ENCODE measurements around the gene PHGDH.
"Not testable (repeated sequence)": the region's sequence is repeated elsewhere in the genome, so short reads cannot be mapped to it uniquely, and the experiment has no call there.

The PHGDH gene

GRCh38 chr1:119762409-119762808, 50.7 kb downstream of the PHGDH start:
- no peak for DNase-seq (ENCODE audit: low read depth in 2 of 2, low spot score in 1 of 2)

- DNase-seq (ENCODE audit: low read depth in 2 of 2, low spot score in 1 of 2), result no peak
Observed at GRCh38 chr1:119762953-119763352, 51.2 kb downstream of the PHGDH start.

GRCh38 chr1:119764220-119764619, 52.5 kb downstream of the PHGDH start:
- no peak for DNase-seq (ENCODE audit: low read depth in 2 of 2, low spot score in 1 of 2)

- DNase-seq (ENCODE audit: low read depth in 2 of 2, low spot score in 1 of 2), result no peak
Observed at GRCh38 chr1:119766374-119766794, 54.6 kb downstream of the PHGDH start.

- no peak for DNase-seq (ENCODE audit: low read depth in 2 of 2, low spot score in 1 of 2)
Observed at GRCh38 chr1:119767486-119767885, 55.8 kb downstream of the PHGDH start.

GRCh38 chr1:119768778-119769177, 57.0 kb downstream of the PHGDH start, which contains the start of gene HMGCS2:
Gene HMGCS2, minus strand, starts transcription at chr1:119768905. Its CDS starts 61 bp downstream, at chr1:119768844.
- DNase-seq (ENCODE audit: low read depth in 2 of 2, low spot score in 1 of 2), result no peak

GRCh38 chr1:119771016-119771415, 59.3 kb downstream of the PHGDH start:
- DNase-seq (ENCODE audit: low read depth in 2 of 2, low spot score in 1 of 2), result no peak

- DNase-seq (ENCODE audit: low read depth in 2 of 2, low spot score in 1 of 2), result no peak
Observed at GRCh38 chr1:119771770-119772169, 60.0 kb downstream of the PHGDH start.

- no peak for DNase-seq (ENCODE audit: low read depth in 2 of 2, low spot score in 1 of 2)
Observed at GRCh38 chr1:119772298-119772697, 60.6 kb downstream of the PHGDH start.

- DNase-seq (ENCODE audit: low read depth in 2 of 2, low spot score in 1 of 2), result no peak
Observed at GRCh38 chr1:119773711-119774241, 62.0 kb downstream of the PHGDH start.

- no peak for DNase-seq (ENCODE audit: low read depth in 2 of 2, low spot score in 1 of 2)
Observed at GRCh38 chr1:119774746-119775490, 63.2 kb downstream of the PHGDH start.

- DNase-seq (ENCODE audit: low read depth in 2 of 2, low spot score in 1 of 2), result no peak
Observed at GRCh38 chr1:119778359-119778758, 66.6 kb downstream of the PHGDH start.

GRCh38 chr1:119778886-119779560, 67.3 kb downstream of the PHGDH start:
- DNase-seq (ENCODE audit: low read depth in 2 of 2, low spot score in 1 of 2), result no peak

- DNase-seq (ENCODE audit: low read depth in 2 of 2, low spot score in 1 of 2), result no peak
Observed at GRCh38 chr1:119779869-119780356, 68.2 kb downstream of the PHGDH start.

- DNase-seq (ENCODE audit: low read depth in 2 of 2, low spot score in 1 of 2), result no peak
Observed at GRCh38 chr1:119781434-119782210, 69.9 kb downstream of the PHGDH start.

GRCh38 chr1:119782631-119783325, 71.0 kb downstream of the PHGDH start:
- no peak for DNase-seq (ENCODE audit: low read depth in 2 of 2, low spot score in 1 of 2)

GRCh38 chr1:119783354-119784185, 71.8 kb downstream of the PHGDH start:
- DNase-seq (ENCODE audit: low read depth in 2 of 2, low spot score in 1 of 2), result no peak

- DNase-seq (ENCODE audit: low read depth in 2 of 2, low spot score in 1 of 2), result no peak
Observed at GRCh38 chr1:119784191-119784781, 72.6 kb downstream of the PHGDH start.

- DNase-seq (ENCODE audit: low read depth in 2 of 2, low spot score in 1 of 2), result not testable (repeated sequence)
Observed at GRCh38 chr1:119786046-119786445, 74.3 kb downstream of the PHGDH start.
